MM.1S (cell line): ENCODE data around the gene WNK2.

Experiments
- DNase-seq: peaks from one replicate; pipeline ENCODE4 v3.0.0-alpha.2; 2015
- H2AFZ ChIP-seq: fragments of 300-600 bp; sonication (generic); 2 replicates; pipeline ENCODE4 v1.6.0; 2016; ENCODE audit warnings: antibody characterized with exemption, low read length
- H3F3A ChIP-seq: fragments of 300-600 bp; sonication (generic); 2 replicates; pipeline ENCODE4 v1.6.1; 2016; ENCODE audit warnings: mild to moderate bottlenecking, antibody characterized with exemption, low read length, moderate library complexity, mixed read lengths; ENCODE audit not compliant: insufficient read depth
- H3K27ac ChIP-seq: fragments of 300-600 bp; sonication (generic); 2 replicates; pipeline ENCODE4 v1.5.1; 2016; ENCODE audit warnings: mild to moderate bottlenecking, low read length
- H3K27me3 ChIP-seq: fragments of 300-600 bp; sonication (generic); replicated peaks from 2 replicates; pipeline ENCODE4 v1.6.0; 2016; ENCODE audit warnings: low read length; ENCODE audit not compliant: insufficient read depth
- H3K36me3 ChIP-seq: fragments of 300-600 bp; sonication (generic); replicated peaks from 2 replicates; pipeline ENCODE4 v1.6.1; 2016; ENCODE audit warnings: mild to moderate bottlenecking, low read length, mixed read lengths; ENCODE audit not compliant: insufficient read depth
- H3K4me1 ChIP-seq: fragments of 300-600 bp; sonication (generic); 2 replicates; pipeline ENCODE4 v1.6.1; 2016; ENCODE audit warnings: low read length, mixed read lengths
- H3K4me2 ChIP-seq: fragments of 300-600 bp; sonication (generic); 2 replicates; pipeline ENCODE4 v1.6.0; 2016; ENCODE audit warnings: low read depth, low read length
- H3K4me3 ChIP-seq: fragments of 300-600 bp; sonication (generic); 2 replicates; pipeline ENCODE4 v1.5.1; 2016; ENCODE audit warnings: low read length, mixed read lengths
- H3K79me2 ChIP-seq: fragments of 300-600 bp; sonication (generic); 2 replicates; pipeline ENCODE4 v1.6.1; 2016; ENCODE audit warnings: mixed run types, low read length, mixed read lengths
- H3K9ac ChIP-seq: fragments of 300-600 bp; sonication (generic); 2 replicates; pipeline ENCODE4 v1.6.1; 2016; ENCODE audit warnings: low read length, mixed read lengths
- H3K9me2 ChIP-seq: fragments of 300-600 bp; sonication (generic); replicated peaks from 2 replicates; pipeline ENCODE4 v1.6.1; 2016; ENCODE audit warnings: mild to moderate bottlenecking, low read length, mixed read lengths; ENCODE audit not compliant: insufficient read depth
- H3K9me3 ChIP-seq: fragments of 300-600 bp; sonication (generic); replicated peaks from 2 replicates; pipeline ENCODE4 v1.6.1; 2016; ENCODE audit warnings: mild to moderate bottlenecking, low read length, mixed read lengths; ENCODE audit not compliant: insufficient read depth
- H4K20me1 ChIP-seq: fragments of 300-600 bp; sonication (generic); 2 replicates; pipeline ENCODE4 v1.6.1; 2016; ENCODE audit warnings: mild to moderate bottlenecking, low read length, moderate library complexity, mixed read lengths; ENCODE audit not compliant: insufficient read depth
- EZH2 ChIP-seq: fragments of 300-600 bp; sonication (generic); optimal IDR thresholded peaks from 2 replicates; pipeline ENCODE3; 2017; ENCODE audit warnings: low read depth, mild to moderate bottlenecking, antibody characterized with exemption, low read length, mixed read lengths
- EZH2phosphoT487 ChIP-seq: fragments of 300-600 bp; sonication (generic); IDR thresholded peaks from 2 replicates; pipeline ENCODE4 v1.6.1; 2018; ENCODE audit warnings: antibody characterized with exemption, low read length
- TF ChIP-seq, protein P1 (sequence below): fragments of 300-600 bp; sonication (generic); IDR thresholded peaks from 2 replicates; pipeline ENCODE4 v1.5.1; 2016; ENCODE audit warnings: antibody characterized with exemption, low read length, mixed read lengths

Gene WNK2

DNA sequence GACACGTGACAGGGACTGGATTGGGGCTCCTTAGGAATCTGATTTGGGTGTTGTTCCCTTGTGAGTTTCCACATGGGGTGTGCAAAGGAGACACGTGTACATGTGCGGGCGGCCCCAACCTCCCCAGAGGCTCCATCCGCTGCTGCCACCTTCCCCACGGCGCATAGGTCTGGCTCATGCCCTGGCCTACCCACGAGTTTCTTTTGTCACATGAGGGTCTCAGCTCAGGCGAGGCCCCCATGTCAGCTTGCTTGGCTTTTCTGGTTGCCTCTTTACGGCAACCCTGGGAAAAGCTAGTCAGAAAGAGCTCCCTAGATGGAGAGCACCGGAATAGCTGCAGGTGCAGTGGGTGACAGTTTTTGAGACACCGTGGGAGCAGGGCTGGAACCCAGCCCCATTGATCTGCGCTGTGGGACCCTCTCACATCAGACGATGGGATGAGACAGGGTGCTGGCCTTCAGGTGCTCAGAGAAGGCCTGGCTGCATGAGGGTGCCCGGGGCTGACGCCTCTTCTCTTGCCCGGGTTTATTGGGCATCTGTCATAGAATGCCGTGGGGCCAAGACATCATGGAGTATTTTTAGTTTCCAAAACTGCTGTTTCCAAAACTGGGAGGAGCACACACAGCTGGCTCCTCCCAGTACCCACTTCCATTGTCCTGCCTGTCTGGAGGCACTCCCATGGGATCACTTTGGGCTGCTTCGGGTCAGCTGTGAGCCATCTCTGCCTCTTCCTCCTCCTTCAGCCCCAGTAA lies 107.8 kb downstream of the WNK2 start:
- Histone ChIP-seq H4K20me1 (no peaks in the 10 kb centered on the region), H3K4me3 (no peak overlapping the region), H3K79me2 (no peaks in the 10 kb centered on the region), H3K9me3 (no peaks in the 10 kb centered on the region), H3K27me3 (no peaks in the 10 kb centered on the region), H3K4me1 (peaks cover 12% of the 10 kb centered on the region), H3K27ac (no peak overlapping the region), H3K9ac (no peak overlapping the region), H2AFZ (no peak overlapping the region), H3F3A (peaks cover 7% of the 10 kb centered on the region), H3K36me3 (no peaks in the 10 kb centered on the region), H3K9me2 (no peaks in the 10 kb centered on the region), H3K4me2 (no peak overlapping the region)
- no peak for DNase-seq
- TF ChIP-seq, protein P1, sequence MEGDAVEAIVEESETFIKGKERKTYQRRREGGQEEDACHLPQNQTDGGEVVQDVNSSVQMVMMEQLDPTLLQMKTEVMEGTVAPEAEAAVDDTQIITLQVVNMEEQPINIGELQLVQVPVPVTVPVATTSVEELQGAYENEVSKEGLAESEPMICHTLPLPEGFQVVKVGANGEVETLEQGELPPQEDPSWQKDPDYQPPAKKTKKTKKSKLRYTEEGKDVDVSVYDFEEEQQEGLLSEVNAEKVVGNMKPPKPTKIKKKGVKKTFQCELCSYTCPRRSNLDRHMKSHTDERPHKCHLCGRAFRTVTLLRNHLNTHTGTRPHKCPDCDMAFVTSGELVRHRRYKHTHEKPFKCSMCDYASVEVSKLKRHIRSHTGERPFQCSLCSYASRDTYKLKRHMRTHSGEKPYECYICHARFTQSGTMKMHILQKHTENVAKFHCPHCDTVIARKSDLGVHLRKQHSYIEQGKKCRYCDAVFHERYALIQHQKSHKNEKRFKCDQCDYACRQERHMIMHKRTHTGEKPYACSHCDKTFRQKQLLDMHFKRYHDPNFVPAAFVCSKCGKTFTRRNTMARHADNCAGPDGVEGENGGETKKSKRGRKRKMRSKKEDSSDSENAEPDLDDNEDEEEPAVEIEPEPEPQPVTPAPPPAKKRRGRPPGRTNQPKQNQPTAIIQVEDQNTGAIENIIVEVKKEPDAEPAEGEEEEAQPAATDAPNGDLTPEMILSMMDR = no peak
- TF ChIP-seq EZH2phosphoT487 = no peak
- TF ChIP-seq EZH2 = no peak

DNA sequence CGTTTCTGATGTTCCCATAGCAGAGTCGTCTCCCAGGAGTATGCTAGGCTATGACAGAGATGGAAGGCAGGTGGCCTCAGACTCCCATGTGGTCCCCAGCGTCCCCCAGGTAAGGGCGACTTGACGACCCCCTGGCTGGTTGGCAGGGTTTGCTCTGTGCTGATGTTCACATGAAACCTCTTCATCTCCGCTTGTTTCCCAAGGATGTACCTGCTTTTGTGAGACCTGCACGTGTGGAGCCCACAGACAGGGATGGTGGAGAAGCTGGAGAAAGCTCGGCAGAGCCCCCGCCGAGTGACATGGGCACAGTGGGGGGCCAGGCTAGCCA lies 108.3 kb downstream of the WNK2 start:
- H3K4me2 ChIP-seq = no peak overlapping the region
- no peaks in the 10 kb centered on the region for H3K79me2 ChIP-seq
- no peaks in the 10 kb centered on the region for H3K9me2 ChIP-seq
- peaks cover 6% of the 10 kb centered on the region for H3K4me1 ChIP-seq
- no peaks in the 10 kb centered on the region for H4K20me1 ChIP-seq
- no peak overlapping the region for H3K4me3 ChIP-seq
- H3K9ac ChIP-seq = no peak overlapping the region
- no peak for TF ChIP-seq EZH2phosphoT487
- TF ChIP-seq EZH2 = no peak
- TF ChIP-seq, protein P1 = no peak
- no peak overlapping the region for H2AFZ ChIP-seq
- no peaks in the 10 kb centered on the region for H3K9me3 ChIP-seq
- H3F3A ChIP-seq = peaks cover 2% of the 10 kb centered on the region; the same call in 1 of the 2 replicates
- no peak overlapping the region for H3K27ac ChIP-seq
- no peaks in the 10 kb centered on the region for H3K36me3 ChIP-seq
- DNase-seq = no peak
- no peaks in the 10 kb centered on the region for H3K27me3 ChIP-seq

DNA sequence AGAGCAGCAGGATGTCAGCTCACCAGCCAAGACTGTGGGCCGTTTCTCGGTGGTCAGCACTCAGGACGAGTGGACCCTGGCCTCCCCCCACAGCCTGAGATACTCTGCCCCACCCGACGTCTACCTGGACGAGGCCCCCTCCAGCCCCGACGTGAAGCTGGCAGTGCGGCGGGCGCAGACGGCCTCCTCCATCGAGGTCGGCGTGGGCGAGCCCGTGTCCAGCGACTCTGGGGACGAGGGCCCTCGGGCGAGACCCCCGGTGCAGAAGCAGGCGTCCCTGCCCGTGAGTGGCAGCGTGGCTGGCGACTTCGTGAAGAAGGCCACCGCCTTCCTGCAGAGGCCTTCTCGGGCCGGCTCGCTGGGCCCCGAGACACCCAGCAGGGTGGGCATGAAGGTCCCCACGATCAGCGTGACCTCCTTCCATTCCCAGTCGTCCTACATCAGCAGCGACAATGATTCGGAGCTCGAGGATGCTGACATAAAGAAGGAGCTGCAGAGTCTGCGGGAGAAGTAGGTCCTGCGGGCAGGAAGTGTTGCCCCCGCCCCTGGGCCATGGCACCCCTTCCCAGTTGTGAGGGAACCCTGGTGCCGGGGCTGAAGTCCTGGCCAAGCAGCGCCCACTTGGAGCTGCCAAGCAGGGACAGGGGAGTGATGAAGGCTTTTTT lies 108.9 kb downstream of the WNK2 start:
- DNase-seq = no peak
- no peak overlapping the region for H3K4me3 ChIP-seq
- no peak overlapping the region for H3K4me2 ChIP-seq
- H3K4me1 ChIP-seq = peaks cover under 1% of the 10 kb centered on the region; the same call in 1 of the 2 replicates
- no peak overlapping the region for H2AFZ ChIP-seq
- no peak overlapping the region for H3K27ac ChIP-seq
- no peaks in the 10 kb centered on the region for H3K79me2 ChIP-seq
- H3K9me3 ChIP-seq = no peaks in the 10 kb centered on the region
- H3K9me2 ChIP-seq = no peaks in the 10 kb centered on the region
- no peaks in the 10 kb centered on the region for H3K36me3 ChIP-seq
- H3F3A ChIP-seq = no peaks in the 10 kb centered on the region
- H4K20me1 ChIP-seq = no peaks in the 10 kb centered on the region
- H3K27me3 ChIP-seq = no peaks in the 10 kb centered on the region
- H3K9ac ChIP-seq = no peak overlapping the region
- TF ChIP-seq, protein P1 = no peak
- TF ChIP-seq EZH2phosphoT487 = no peak
- no peak for TF ChIP-seq EZH2
